Endothelial cell of umbilical vein (primary cell): ENCODE data around the gene SPON1.

Experiments
- CTCF ChIP-seq, 2 donors: IDR thresholded peaks; 1 replicate in 1 of 2; 2 replicates in 1 of 2; pipeline ENCODE4 v1.5.1; 2011; ENCODE audit warnings: low read length in 2 of 2, mild to moderate bottlenecking in 2 of 2, moderate library complexity in 2 of 2, control low read depth in 1 of 2, inconsistent platforms in 1 of 2, low read depth in 1 of 2; ENCODE audit not compliant: insufficient read depth in 1 of 2; ENCODE audit errors: extremely low read depth in 1 of 2
- JUN ChIP-seq: IDR thresholded peaks from 2 replicates; pipeline ENCODE4 v1.6.1; 2011; ENCODE audit warnings: borderline replicate concordance, low read depth; ENCODE audit not compliant: insufficient read length, insufficient read depth

GRCh38 chr11:14141676-14142075 lies 179.2 kb downstream of the SPON1 start:
- TF ChIP-seq CTCF (IDR thresholded peaks at IDR 0.05; ENCODE audit: extremely low read depth in 1 of 2, insufficient read depth in 1 of 2, low read depth in 1 of 2, low read length in 2 of 2), result no peak
- no peak for TF ChIP-seq JUN
